Measurements from ENCODE around the gene CPS1.

CPS1 gene

DNA sequence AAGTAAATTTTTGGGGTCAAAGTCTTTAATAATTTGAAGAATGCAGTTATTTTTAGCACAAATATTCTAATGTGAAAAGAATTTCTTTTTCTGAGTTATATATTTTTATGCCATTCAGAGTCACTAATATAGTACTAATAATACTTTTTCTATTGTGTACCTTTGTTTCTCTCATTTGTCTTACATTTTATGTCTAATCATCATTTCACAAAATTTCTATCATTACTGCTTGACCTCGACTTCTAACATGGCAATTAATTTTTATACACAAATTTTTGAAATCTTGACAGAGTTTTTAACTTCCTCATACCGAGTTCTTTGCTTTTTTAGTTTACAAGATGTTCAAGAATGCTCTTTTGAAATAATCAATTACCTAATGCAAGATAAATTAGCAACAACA lies 8.4 kb upstream of the CPS1 start:
- no peak for DNase-seq

DNA sequence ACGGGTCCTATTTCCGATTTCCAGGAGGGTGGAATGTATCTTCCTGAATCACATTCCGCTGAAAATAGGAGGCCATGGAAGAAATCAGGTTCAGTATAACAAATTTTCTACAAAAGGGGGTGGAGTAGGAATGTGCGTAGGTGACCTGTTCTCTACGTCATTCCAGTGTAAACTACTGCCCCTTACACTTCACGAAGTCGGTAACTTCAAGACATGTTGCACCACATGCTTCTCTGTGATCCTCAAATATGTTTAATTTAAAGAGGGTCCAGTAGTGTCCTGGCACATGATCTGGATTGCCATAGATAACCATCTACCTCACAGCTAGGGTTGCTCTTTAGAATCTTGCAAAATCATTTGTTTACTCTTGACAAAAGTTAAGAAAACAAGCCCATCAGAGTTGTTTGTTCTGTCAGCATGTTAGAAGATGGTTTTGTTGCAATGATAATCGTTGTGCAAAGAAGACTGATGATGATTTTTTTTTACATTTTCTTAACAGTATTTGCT lies 7.5 kb upstream of the CPS1 start:
- DNase-seq: no peak

DNA sequence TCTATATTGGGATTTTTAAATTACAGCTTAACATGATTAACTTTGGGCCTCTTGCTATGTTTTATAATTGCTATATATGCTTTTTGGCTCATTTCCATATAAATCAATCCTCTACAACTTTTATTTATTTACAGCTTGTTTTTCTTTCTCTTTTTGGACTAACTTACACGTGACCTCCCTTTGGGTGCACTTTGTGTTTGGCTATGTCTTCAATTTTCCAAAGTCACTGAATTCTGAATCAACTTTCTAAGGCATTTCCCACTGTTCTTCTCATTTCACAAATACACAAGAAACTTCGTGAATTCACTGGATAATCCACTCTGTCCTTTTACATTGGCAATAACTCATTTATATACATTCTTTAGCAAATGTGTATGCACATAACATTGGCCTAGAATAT lies 5.4 kb upstream of the CPS1 start:
- DNase-seq: no peak

DNA sequence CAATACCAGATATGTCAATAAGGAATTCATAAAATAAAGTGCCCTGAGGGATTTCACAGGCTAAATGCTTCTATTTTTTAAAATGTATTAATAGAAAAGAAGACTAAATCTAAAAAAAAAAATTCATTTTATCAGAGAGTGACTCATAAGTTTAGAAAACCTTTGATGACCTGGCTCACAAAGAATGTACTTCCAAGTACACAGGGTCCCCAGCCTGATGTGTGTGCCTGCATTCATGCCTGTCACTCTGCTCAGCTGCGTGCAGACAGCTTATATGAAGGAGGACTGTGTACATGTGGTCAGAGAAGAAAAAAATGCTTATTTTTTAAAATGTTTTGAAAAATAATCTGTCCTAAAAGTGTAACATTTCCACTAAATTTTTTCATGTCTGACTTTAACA lies 3.0 kb upstream of the CPS1 start:
- no peak for DNase-seq

DNA sequence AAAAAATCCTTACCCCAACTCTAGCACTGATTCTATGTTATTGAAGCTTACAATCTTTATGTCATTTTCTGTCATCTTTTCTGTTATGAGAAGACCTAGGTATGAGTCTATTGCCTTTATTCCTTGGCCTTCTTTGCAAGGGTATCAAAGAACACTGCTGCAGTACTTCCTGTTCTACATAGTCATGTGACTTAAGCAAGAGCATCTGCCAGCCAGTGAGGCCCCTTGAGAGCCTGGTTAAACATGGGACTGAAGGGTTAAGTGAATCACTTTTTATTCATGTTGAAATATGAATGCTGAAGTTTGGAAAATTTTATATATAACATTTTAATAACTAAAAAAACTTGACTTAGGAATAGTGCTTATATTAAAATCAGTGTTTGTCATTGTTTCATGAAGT lies 844 bp upstream of the CPS1 start:
- no peak for DNase-seq

DNA sequence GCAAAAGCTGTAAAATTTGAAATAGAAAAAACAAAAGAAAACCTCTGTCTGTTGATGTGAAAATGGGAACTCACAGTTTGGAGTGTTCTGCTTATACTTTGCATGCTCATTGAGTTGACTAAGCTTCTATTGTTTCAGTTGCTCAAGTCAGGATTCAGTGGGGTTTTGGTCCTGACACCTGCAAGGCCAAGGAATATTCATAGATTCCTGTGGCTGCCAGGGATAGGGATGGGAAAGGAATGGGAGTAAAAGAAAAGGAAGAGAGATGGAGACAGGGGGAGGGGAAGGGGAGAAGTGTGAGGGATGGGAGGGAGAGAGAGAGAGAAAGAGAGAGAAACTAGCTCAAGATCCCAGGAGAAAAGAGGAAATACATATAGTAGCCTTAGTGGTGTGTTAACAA lies 1.3 kb downstream of the CPS1 start:
- no peak for DNase-seq

DNA sequence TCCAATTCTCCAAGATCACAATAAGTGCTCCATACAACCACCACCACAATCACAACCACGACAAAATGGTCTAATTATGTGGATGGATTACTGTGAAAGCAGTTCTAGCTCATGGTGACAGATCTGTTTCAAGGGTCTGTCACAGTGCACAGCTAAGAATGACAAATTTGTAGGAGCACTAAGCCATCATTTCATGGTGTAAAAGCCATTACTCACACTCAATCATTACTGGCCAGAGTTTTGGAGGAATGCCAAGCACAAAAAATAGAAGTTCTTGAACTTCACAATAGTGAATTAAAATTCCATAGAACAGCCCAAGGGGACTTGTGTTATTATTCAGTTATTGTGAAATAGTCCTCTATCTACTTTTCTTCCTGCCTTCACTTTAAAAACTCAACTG lies 2.3 kb downstream of the CPS1 start:
- no peak for DNase-seq

DNA sequence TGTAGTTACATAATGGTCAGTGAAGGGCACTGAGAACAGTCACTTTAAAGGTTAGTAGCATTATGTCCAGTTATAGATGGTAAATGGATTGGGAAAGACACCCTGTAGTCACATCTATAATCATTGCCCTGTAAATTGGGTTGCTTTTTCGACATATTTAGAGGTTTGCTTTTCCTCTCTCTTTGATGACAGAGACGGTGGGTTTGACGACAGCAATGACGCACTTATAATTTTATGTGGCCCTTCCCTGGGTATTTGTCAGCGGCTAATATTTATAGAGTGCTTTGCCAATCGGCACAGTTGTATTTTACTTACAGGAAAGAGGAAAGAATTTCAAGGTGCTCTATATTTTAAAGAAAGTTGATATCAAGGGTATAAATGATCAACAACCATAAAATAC lies 2.8 kb downstream of the CPS1 start:
- DNase-seq: no peak

DNA sequence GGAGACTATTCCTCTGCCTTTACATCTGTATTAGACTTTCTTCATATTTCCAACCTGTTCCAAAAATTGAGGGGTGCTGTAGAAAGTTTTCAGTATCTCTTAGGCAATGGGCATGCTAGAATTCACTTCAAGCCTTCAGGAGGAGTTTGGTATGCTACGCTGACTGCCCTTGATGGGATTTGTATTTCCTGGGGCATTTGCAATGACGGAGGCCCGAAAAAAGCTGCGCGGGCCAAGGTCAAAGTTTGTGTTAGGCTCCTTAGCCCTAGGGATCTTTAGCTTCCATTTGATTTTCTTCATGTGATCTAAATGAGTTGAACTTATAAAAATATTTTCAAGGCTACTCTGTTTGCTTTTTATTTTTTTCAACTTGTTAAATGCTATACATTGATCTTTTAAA lies 5.1 kb downstream of the CPS1 start:
- DNase-seq: no peak

DNA sequence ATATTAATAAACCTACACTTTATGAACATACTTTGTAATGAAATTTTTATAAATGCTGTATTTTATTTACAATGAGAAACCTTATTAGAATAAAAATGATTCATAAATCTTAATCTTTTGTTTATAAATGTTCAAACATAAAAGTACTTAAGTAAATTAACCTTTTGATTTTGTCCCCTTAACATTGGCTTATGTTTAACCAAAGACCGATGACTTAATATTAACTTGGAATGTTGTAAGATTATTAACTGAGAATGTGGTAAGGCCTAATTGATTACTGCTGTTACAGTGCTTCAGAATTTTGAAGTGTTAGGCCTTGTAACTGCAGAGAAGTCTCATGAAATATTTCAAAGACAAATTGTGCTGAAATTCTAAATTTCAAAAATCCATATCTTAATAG lies 5.7 kb downstream of the CPS1 start:
- no peak for DNase-seq

DNA sequence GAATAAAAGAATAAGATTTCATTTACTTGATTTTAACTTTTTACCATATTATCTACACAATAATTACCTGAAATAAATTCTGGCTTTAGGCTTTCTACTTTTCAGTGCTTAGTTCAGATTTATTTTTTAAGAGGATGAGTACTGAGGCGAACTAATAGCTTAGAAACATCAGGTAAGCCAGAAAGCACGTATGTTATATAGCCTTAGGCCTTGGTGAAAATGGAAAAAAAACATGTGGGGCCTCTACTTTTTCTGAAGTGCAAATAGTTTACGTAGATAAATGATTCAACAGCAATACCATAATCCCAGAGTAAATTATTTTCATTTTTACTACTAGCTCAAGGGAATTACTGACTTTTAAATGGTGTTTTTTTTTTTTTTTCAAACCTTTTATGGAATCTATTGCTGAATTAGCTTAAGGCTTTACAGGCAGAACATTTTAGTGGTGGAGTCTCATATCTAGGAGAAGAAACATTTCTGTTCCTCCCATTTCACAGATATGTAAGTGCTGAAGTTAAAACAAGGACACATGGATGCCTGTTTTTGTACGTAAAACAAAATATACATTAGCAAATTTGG lies 6.2 kb downstream of the CPS1 start:
- no peak for DNase-seq

DNA sequence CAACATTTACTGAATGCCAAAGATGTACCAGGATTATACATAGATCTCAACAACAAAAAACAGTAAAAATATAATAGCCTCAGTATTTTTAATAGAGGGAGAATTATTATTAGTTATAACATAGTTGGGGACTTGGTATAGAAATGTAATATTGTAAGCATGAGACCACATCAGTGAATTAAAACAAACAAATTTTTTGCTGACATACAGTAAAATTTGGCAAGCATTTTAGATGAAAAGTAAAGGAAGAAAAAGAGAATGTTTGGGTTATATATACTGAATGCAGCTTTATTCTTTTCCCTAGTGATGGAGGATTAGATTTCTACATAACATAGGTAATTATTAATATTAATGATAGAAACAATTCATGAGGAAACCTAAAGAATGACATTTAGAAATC lies 10.9 kb downstream of the CPS1 start:
- no peak for DNase-seq

DNA sequence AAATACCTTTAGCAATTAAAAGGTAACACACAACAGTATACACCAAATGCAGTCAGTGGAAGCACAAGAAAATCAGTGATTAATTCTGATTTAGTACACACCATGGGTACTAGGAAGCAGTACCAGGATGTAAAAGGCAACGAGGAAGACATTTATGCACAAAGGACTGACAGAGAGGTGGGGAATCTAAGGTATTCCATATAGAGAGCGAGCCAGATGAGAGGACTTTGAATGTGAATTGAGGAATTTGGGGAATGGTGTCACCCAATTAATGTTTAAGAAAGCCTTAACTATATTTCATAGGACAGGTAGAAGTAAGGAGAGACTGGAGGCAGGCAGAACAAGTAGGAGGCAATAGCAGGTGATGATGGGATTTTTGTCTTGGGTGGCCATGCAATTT lies 11.7 kb downstream of the CPS1 start:
- no peak for DNase-seq

DNA sequence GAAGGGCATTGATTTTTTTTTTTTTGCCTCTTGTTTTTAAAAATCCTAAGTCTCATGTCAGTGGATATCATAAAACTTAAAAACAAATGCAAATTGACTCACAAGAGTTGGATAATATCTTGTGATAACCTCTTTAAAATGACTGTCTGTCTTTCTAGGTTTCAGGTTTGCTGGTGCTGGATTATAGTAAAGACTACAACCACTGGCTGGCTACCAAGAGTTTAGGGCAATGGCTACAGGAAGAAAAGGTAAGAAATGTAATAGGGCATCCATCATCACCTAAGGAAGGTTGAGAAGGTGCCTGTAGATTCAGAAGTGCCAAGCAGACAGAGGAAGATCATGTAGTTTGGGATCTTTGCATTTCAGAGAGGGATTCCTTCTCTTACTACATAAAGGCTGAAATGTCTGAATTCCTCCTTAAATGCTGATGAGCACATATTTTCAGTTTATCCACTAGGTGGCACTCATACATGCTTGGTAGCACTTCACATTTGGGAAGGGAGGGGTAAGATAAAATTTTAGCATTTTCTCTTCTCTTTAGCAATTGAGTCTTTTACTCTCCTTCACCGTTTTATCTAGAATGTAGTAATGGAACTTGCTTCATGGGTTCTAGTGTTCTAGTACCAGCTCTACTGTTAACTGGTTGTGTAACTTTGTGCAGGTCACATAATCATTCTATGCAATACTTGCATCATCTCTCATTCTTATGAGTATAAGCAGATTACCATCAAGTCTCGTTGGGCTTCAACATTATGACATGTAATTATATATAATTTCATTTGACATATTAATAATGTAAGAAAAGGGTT lies 21.1 kb downstream of the CPS1 start:
- no peak for DNase-seq

DNA sequence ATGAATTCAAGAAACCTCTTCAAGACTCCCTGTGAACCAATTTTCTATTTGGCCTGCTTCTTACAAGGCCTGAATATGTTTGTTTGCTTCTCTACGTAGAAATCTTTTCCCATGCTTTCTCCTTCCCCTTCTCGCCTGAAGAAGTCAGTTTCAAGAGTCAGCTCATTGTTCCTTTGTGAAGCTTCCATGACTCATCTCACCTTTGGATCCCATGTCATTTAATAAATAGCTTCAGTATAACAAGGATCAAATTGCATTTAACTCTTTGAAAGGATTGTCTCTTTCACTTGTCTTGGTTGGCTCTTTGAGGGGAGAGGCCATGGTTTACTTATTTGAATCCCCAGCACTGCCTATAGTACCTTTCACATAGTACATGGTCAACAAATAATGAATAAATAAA lies 28.4 kb downstream of the CPS1 start:
- no peak for DNase-seq

DNA sequence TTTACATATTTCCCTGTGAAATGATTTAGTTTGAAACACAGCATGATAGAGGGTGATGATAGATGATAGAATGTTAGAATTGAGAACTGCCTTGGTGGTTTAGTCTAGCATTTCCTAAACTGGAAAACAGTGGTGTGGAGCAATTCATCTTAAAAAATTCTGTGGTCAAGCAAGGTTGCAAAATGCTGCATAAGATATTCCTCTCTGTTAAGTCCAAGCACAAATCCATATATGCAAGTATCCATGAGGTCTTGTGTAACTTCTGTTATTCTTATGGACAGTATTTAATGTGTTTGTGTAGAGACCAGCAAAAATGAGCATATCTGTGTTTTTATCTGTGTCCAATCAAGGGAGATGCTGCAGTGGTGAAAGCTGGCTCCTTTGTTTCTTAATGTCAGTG lies 30.0 kb downstream of the CPS1 start:
- DNase-seq: no peak

DNA sequence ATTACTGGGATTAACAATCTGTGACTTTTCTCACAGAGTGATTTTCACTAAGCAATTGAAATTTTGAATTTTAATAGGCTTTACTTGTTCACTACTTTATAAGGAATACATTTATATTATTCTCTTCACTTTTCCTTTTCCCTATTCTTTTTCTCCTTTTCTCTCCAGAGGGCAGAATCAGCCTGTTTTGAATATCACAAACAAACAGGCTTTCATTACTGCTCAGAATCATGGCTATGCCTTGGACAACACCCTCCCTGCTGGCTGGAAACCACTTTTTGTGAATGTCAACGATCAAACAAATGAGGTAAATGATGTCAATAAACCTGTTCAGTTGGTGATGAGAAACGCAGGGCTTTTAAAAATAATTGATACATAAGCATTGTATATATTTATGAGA lies 35.3 kb downstream of the CPS1 start:
- no peak for DNase-seq

DNA sequence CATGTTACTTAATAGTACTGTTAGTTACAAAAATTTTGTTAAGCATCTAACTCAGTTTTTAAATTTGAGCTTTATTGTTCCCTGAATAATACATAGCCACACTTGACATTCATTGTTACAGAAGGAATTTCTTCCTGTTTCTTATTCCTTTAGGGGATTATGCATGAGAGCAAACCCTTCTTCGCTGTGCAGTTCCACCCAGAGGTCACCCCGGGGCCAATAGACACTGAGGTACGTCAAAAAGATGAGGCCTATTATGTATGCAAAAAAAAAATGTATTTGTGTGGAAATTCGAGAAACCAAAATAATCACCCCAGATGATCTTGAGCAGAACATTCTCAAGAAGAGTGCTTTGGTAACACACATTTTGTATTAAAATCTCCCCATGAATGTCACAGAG lies 36.3 kb downstream of the CPS1 start:
- no peak for DNase-seq

DNA sequence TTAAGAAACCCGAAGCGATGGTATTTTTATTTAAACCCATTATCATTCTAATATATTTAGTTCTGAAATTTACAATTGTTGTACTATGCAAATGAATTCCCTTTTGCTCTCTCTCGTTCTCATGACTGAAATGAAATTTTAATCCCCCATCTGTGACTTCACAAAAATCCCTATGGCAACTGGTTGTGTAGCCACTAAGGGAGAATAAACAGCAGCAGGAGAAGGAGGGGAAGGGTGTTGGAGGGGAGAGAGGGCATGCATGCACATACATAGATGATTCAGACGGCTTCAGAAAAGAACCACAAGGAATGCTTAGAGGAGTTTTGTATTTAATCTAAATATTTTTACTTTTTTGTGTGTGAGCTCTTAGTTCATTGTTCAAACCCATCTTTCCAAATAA lies 36.8 kb downstream of the CPS1 start:
- no peak for DNase-seq

DNA sequence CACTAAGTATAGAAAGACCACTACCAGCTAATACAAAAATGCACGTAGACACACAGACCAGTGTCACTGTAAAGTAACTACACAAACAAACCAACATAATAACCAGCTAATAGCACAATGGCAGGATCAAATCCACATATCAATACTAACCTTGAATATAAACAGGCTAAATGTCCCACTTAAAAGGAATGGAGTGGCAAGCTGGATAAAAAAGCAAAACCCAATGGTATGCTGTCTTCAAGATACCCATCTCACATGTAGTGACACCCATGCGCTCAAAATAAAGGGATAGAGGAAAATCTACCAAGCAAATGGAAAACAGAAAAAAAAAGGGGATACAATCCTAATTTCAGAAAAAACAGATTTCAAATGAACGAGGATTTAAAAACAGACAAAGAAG lies 41.8 kb downstream of the CPS1 start:
- no peak for DNase-seq

DNA sequence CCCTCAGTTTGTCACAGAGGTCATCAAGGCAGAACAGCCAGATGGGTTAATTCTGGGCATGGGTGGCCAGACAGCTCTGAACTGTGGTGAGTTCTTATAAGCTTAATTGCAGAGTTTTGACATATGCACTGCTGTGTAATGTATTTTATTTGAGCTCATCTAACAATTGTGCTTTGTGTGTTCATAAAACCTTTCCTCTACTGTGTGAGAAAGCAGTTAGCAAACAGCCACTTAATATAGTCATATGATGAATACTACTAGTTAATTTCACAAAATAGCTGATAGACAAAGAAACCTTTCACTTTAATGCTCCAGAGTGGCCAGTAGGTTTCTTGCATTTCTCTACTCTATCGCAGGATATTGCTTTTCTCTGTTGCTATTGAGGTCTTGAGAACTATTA lies 43.1 kb downstream of the CPS1 start:
- DNase-seq: no peak

DNA sequence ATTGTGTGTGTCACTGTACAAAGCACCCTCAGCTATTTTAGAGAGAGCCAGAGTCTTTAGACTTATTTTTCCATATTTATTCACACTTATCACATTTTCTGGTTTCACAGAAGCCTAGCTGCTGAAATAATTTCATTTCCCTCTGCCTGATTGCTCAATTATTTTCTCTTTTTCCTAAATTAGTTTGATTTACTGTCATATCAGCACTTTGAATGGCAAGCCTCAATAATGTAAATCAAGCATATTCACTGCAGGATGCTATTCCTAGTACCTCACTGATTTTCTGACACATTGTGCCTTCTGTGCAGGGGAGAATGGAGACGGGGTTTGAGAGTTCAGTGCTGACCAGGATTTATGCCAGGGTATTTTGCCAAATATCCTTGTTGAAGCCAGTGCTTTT lies 48.3 kb downstream of the CPS1 start:
- DNase-seq: no peak

DNA sequence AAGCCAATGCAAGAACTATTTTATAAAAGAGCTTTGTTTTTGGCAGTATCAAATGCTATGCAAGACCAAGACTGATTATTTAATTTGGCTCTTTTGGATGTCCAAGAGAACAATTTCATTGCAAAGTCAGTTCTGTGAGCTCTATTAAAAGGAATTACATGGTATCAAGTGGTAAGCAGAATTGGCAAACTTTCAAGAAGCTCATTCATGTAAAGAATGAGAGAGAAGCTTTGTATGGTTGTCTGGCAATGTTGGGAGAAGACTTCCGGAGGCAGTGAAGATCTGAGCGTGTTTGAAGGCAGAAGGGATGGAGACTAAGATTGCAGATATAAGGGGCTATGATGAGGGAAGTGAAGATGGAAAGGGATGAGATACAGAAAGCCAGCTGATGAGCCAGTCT lies 49.6 kb downstream of the CPS1 start:
- DNase-seq: no peak

DNA sequence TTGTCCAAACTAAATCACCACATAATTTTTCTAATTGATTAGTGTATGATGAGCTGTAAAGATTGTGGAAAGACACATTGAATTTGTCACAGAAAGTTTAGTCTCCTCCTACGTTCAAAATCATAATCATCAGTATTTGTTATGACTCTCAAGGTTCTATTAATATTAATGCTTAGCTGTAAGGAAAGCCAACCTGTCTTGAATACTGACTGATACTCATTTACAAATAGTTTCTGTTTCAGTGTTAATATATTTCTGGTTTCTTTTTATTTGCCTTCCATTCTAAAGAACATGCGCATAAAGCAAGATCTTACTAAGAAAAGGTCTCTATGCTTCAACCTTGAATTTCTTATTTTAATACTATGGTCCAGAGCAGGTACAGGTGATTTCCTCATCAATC lies 55.1 kb downstream of the CPS1 start:
- no peak for DNase-seq

DNA sequence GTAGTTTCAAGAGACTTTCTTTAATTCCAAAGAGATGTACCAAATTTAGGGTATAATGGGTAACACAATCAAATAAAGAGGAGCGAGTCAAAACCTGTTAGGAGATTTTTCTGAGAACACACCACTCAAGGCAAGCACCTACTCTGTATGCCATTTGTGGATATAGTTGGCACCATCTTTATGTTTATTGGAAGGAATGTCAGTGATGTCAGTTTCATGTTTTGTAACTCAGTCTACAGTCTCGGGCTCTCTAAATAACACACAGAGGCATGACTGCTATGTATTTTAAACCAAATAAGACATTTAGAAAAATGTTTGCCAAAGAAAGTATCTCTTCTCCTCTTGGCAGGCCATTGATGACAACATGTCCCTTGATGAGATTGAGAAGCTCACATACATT lies 59.7 kb downstream of the CPS1 start:
- no peak for DNase-seq
